Measurements from ENCODE around the gene TNFRSF25.
"Not testable (repeated sequence)": the region's sequence is repeated elsewhere in the genome, so short reads cannot be mapped to it uniquely, and the experiment has no call there.

Gene TNFRSF25

DNA sequence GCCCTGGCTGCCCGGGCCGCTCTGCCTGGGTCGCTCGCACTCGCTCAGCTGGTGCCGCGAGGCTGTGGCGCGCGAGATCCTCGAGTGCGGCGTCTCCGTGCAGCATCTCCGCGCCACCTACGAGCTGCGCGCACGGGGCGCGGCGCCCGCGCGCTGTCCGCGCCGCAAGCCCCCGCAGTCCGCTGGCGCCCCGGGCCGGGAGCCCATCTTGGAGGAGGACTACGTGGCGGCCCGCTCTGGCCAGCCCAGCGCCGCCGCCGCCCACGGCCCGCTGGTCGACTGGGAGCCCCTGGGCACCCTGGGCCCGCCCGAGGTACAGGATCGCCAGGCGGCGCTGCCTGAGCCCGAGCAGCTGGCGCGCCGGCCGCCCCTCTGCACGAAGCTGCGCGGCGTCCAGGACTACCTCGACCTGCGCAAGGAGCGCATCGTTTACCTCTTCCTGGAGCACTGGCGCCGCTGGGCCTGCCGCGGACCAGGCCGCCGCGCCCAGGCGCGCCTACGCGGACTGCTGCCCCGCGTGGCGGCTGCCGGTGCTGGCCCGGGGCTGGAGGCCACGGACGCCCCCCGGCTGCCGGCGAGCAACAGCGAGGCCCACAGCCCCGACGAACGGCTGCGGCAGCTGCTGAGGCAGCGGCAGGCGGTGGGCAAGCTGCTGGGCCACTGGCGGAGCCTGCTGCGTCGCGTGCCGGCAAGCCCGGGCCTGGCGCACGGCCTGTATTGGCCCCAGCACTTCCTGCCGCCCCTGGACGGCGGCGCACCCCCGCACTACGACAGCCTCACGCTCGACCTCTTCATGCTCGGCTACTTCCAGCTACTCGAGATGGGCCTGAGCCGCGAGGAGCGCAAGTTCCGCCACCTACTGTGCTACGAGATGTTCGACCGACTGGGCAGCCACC, 10.9 kb downstream of the TNFRSF25 start:
- DNase-seq (ENCODE audit: low read depth in 2 of 2, low spot score in 1 of 2): no peak

DNA sequence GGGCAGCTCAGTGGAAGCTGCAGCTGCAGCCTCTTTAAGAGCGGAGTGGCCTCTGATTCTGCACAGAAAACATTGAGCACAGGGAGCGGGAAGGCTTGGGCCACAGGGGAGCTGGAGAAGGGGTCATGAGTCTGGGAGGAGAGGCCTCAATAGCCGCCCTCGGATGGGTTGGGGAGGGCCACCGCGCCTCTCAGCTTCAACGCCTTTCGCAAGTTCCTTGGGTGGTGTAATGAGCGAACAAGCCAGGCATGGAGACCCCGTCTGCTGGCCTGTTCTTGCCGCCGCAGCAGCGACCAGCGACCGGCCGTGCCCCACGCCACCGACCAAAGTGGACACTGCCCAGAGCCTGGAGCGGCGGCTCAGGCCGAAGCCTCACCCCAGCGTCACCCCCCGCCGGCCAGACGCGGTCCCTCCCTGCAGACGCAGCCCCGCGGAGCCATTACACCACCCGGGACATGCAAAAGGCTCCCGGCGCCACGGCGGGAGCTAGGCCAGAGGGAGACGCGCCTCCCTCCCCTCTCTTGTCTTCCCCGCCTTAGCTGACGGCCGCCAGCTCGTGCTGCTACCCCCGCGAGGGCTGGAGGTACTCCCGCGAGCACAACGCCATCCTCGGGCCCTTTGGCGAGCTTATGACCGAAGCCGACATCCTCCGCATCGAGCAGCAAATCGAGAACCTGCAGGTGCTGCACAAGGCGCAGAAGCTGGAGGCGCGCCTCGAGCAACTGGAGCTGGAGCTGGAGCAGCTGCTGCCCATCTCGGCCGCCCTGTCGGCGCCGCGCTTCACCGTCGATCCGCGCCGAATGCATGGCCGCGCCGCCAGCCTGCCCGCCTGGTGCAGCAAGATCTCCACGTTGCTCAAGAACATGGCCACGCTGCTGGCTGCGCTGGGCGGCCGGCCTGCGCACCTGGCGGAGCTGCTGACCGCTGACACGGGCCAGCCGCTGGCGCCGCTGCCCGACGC, 11.8 kb downstream of the TNFRSF25 start:
- DNase-seq (ENCODE audit: low read depth in 2 of 2, low spot score in 1 of 2): not testable (repeated sequence)

DNA sequence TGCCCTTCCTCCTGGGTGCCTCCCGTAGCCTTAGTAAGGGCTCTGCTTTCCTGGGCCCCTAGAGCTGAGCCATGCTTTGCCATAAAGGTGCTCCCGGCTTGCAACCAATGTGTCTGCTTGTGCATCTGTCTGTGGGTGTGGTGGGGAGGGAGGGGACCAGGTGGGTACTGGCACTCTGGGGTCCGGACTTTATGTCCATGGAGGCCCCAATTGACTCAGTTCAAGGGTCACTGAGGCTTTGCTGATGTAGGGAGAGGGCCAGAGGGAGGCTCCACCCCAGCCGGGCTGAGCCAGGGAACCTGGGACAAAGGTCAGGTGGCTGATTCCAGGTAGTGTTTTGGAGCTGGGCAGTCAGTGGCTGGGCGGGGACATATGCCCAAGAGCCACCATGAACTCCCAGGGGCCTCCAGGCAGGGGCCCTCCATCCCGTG, 15.0 kb downstream of the TNFRSF25 start:
- DNase-seq (ENCODE audit: low read depth in 2 of 2, low spot score in 1 of 2): no peak

DNA sequence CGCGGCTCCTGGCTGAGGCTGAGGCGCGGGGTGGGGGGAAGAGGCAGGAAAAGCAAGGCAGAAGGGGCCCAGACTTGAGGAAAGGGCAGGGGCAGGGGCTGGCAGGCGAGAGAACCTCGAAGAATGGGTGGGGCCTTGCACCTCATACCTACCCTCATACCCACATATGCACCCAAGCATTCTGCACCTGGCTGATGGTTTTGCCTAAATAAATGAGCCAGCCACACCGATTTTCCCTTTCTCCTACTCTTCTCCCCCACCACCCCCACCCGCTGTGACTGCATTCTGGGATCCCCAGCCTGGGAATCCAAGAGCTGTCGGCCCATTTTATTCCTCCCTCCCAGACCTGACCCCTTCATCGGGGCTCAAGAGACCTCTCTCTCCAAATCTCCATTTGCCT, 15.5 kb downstream of the TNFRSF25 start:
- DNase-seq (ENCODE audit: low read depth in 2 of 2, low spot score in 1 of 2): not testable (repeated sequence)

DNA sequence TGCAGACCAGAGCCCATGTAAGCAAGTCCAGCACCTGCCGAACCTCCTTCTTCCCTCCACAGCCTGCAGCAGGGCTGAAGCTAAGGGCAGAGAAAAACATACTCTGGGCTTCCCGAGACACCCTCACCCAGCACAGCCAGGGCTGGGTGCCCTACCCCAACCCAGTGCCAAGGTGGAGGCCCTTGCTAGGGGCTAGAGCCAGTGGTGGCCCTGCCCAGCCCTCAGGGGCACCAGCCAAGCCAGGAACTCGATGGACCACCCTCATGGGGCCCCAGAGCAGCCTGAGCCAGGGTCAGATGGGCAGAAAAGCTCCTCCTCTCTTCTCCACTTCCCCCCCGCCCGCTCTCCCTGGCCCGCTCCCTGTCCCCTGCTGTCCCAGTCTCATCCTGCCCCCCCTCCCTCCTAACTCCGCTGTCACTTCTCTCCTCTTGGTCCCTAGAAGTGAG, 15.9 kb downstream of the TNFRSF25 start:
- DNase-seq (ENCODE audit: low read depth in 2 of 2, low spot score in 1 of 2): no peak

DNA sequence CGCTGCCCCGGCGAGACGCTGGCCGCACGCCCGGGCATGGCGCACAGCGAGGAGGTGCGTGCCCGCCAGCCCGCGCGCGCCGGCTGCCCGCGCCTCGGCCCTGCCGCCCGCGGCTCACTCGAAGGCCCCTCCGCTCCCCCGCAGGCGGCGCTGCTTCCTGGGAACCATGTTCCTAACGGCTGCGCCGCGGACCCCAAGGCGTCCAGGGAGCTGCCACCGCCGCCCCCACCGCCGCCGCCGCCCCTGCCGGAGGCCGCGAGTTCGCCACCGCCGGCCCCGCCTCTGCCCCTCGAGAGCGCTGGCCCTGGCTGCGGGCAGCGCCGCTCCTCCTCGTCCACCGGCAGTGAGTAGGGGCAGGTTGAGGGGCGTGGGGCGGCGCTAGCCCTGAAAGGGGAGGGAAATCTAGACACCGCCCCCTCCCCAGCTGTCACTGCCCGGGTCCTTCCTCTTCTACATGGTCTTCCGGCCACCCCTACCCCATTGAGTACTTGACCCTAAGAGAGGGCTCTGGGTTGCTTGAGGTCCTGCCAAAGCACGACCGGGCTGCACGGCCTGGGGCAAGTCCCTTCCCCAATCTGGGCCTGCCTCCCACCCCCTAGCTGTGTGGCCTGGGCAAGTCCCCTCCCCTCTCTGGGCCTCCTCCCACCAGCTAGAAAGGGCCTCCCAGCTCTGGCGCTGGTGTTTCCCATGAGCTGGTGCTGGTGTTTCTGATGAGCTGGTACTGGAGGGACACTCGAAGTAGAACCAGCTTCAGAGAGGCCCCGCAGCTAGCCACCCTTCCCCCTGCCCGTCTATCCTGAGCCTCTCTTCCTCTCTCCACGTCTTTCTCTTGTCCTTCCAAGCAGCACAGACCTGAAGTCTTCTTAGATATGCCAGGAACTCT, 17.0 kb downstream of the TNFRSF25 start:
- DNase-seq (ENCODE audit: low read depth in 2 of 2, low spot score in 1 of 2): no peak

DNA sequence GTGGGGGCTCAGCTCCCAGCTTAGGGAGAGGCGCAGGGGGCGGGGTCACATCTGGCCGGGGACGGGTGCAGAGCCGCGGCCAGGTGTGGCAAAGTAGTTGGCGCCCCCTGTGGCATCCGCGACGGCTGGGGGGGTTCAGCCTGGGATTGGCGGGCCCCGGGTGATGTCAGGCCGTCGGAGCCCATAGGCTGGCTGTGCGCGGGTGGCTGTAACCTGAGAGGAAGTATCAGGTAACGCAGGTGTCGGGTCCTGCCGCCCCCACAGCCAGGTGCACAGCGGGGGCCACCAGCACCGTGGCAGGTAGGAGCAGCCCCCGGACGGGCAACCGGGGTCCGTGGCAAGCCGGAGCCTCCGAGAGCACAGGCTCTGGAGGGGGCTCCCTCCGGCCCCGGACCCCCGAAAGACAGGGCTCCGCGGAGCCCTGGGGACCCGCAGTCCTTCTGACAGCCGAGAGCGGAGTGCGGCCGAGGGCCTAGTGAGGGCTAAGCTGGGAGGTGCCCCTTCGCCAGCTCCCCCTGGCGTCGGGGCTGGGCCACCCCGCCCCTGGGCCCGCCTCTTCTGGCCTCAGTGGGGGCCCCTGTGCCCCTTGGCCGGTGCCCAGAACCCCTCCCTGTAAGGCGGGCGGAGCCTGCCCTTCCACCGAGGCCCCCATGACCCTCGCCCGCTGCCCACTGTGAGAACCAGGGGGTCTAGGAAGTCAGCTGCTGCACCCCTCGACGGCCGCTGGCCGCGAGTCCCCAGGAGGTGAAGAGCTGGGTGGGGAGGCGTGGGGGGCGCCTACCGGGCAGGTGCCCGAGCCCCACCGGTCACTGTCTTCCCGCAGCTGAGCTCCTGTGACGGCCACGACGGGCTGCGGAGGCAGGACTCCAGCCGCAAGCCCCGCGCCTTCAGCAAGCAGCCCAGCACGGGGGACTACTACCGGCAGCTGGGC, 17.9 kb downstream of the TNFRSF25 start:
- DNase-seq (ENCODE audit: low read depth in 2 of 2, low spot score in 1 of 2): no peak

DNA sequence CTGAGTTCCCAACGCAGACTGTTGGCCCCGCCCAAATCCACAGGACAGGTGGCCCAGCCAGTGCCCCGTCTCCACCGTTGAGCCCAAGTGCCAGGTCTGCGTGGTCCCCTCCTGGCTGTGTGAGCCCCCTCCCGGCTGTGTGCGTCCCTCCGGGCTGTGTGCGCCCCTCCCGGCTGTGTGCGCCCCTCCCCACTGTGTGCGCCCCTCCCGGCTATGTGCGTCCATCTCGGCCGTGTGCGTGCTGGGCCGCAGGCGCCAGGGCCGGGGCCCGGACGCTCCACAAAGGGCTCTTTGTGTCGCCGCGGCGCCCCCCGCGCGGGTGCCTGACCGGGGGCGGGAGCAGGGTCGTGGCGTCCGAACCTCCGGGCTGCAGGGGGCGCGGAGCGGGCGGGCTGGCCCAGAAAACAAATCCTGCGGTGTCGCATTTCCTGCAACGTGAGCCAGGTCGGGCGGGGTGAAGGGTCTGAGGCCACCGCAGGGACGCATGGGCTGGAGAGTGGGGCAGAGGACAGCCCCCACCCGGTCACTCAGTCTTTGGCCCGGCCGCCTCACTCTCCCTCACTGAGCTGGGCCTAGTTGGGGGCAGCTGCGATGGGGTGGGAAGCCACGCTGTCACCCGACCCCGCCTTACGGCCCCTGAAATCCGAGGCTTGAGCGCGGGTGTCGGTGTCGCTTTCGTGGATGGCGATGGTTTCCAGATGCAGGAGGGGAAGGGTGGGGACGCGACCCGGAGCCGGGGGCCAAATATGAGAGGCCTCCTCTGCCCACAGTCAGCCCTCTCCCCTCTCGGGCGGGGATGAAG, 18.8 kb downstream of the TNFRSF25 start:
- DNase-seq (ENCODE audit: low read depth in 2 of 2, low spot score in 1 of 2): no peak

DNA sequence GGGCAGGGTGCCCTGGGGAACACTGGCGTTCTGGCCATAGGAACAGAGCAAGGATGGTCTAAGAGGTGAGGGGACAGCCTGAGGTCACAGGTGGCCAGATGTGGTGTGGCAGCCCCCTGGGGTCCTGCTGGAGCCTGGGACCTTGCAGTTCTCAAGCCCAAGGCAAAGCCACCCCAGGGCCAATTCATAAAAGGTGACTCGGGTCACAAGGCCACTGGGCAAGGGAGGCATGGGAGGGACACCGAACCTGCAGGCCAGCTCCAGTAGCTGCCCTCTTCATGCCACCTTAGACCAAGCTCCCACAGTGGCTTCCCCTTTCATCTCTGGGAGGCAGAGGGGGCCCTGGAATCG, 19.3 kb downstream of the TNFRSF25 start:
- DNase-seq (ENCODE audit: low read depth in 2 of 2, low spot score in 1 of 2): no peak

DNA sequence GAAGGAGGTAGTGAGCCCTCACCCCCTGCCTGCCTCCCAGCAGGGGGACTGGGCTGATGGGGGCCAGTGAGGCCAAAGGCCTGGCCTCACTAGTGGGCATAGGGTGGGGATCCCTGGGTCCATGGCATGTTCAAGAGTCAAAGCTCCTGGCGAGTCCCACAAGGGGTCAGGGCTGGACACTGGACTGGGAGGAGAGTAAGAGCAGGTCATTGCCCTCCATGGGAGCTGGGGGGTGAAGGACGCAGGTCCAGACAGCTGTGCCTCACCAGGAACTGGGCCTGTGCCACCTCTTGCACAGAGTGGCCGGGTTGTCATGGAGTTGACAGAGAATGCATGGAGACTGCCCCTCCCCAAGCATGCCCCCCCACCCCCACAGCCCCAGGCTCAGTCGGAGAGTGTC, 20.0 kb downstream of the TNFRSF25 start:
- not testable (repeated sequence) for DNase-seq (ENCODE audit: low read depth in 2 of 2, low spot score in 1 of 2)

DNA sequence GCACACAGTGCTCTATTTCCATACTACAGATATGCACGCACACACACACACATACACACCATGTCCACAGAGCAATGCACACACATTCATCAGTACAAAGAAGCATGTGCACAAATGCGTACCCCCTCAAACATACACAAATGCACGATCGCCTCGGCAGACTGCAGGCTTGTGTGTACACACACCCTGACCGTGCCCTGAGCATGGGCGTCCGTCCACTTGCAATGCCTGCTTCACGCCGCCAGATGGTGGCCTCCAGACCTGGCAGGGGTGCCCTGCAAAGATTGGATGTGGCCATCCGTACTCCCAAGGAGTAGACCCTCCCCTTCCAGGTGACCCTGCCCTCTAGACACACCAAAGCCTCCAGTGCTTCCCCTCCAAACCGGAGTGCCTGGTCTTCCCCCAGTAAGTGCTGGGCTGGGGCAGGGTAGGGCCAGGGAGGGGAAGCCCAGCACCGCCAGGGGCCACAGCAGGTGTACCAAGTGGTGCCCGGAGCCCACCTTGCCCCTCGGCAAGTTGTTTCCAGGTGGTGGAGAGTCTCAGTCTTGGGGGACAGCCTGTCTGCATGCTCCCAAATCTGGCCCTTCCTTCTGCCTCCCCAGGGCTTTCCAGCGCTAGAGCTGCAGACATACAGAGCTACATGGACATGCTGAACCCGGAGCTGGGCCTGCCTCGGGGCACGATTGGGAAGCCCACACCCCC, 20.8 kb downstream of the TNFRSF25 start:
- DNase-seq (ENCODE audit: low read depth in 2 of 2, low spot score in 1 of 2): no peak

DNA sequence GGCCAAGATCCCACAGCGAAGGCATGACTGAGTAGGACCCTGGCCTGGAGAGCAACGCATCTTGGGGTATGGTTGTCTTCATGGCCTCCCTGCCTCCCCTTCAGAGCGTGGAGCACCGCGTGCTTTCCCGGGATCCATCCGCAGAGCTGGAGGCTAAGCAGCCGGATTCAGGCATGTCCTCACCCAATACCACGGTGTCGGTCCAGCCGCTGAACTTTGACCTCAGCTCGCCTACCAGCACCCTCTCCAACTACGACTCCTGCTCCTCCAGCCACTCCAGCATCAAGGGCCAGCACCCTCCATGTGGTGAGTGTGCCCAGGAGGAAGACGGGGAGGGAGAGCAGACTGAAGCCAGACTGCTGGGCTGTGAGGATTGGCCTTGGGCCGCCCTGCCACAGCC, 21.6 kb downstream of the TNFRSF25 start:
- no peak for DNase-seq (ENCODE audit: low read depth in 2 of 2, low spot score in 1 of 2)

DNA sequence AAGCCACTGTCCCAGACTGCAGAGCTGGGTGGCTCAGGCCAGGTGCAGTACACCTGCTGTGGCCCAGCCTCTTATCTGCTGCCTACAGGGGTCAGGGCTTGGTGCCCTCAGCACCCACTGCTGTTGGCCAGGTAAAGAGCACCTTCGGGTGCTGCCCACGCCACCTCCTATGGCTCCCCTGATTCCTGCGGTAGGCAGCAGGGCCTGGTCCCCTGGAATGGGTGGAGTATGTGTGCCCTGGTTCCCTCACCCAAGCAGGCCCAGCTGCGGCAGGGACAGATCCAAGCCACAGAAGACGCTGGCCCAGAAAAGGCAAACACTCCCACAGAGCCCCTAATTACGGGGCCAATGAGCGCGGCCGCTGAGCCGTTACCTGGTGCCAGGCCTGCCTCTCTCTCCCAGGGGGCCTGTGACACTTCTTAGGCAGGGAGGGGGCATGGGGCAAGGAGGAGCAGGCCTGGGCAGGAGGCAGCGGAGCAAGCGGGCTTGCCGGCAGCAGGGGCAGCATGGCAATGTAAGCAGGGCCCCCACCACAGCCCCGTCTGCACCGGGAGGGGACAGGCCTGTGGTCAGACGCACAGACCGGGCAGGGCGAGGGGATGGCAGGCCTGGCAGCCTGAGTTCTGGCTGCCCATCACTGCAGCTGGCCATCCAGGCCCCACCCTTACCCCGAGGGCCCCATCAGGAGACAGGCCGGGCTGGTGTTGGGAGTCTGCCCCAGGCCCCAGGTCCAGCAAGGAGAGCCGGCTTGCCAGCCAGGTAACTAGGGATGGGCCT, 22.4 kb downstream of the TNFRSF25 start:
- no peak for DNase-seq (ENCODE audit: low read depth in 2 of 2, low spot score in 1 of 2)

DNA sequence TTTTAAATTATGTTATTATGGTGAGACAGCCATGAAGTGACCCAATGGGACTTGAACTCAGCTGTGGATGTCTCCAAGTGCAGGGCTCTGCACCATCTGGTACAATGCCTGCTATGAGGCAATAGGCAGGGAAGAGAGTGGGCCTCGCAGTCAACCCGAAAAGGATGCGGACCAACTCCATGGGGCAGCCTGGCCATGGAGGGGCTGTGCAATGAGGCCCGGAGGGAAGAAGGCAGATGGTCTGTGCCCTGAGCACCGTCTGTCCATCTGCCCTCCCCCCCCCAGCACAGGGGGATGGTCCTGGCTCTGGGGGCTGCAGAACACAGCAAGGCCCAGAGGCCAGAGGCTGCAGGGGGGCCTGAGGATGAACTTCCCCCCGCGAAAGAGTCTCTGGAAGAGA, 24.4 kb downstream of the TNFRSF25 start:
- DNase-seq (ENCODE audit: low read depth in 2 of 2, low spot score in 1 of 2): no peak

DNA sequence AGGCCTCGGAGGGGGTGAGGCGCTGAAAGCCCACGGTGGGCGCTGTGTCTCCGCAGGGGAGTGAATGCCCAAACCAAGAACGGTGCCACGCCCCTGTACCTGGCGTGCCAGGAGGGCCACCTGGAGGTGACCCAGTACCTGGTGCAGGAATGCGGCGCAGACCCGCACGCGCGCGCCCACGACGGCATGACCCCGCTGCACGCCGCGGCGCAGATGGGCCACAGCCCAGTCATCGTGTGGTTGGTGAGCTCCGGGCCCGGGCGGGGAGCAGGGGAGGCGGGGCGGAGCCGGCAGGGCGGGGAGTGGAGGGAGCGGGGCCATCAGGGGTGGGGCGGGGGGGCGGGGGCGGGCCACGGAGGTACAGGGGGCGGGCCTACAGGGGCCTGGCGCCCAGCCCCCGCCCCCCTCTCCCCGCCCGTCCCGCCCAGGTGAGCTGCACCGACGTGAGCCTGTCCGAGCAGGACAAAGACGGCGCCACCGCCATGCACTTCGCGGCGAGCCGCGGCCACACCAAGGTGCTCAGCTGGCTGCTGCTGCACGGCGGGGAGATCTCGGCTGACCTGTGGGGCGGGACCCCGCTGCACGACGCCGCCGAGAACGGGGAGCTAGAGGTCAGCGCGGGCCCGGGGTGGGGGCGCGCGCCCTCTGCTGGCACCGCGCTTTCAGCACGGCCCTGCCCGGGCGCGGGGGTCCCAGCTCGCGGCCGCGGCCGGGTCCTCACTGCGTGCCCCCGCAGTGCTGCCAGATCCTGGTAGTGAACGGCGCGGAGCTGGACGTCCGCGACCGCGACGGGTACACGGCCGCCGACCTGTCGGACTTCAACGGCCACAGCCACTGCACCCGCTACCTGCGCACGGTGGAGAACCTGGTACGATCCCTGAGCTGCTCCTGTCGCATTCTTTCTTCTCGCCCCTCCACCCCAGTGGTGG, 25.5 kb downstream of the TNFRSF25 start:
- DNase-seq (ENCODE audit: low read depth in 2 of 2, low spot score in 1 of 2): peak in 1 of 2 donors; percentile 52

DNA sequence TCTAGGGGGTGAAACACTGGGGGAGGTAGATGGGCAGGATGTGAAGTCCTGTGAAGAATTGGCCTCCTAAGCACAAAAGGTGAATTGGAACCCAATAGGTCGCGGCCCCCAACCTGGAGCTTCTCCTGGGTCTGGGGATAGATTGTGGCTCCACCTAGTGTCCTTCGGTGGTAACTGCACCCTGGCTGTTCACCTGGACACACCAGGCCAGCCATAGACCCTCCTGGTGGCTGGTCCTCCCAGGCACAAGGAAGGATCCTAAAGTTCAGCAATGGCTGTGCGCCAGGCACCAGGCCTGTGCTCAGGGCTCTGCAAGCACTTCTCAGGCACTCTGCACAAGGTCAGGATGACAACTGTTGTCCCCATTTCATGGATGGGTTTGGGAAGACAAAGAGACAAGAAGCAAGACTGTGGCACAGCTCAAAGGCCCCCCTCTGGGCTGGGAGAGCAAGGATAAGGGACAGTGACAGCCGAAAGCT, 27.9 kb downstream of the TNFRSF25 start:
- DNase-seq (ENCODE audit: low read depth in 2 of 2, low spot score in 1 of 2): peak; percentile 45

Data from stimulated activated CD8-positive, alpha-beta memory T cell treated with anti-CD3 and anti-CD28 coated beads, Interleukin-4, amount 100 ng/mL, for 1 hour (primary cell).